GM06990 (cell line): ENCODE results near the gene LIMD2.

Source experiments
- DNase-seq: peaks from one replicate; pipeline ENCODE4 v3.0.0-alpha.2; 2011; ENCODE audit not compliant: insufficient read length; ENCODE audit errors: extremely low read depth
- H3K27me3 ChIP-seq: replicated peaks from 2 replicates; pipeline ENCODE4 v1.6.0; 2011; ENCODE audit warnings: low read length; ENCODE audit not compliant: control insufficient read depth, insufficient read depth
- H3K36me3 ChIP-seq: 2 replicates; pipeline ENCODE4 v1.5.1; 2011; ENCODE audit warnings: low read length; ENCODE audit not compliant: control insufficient read depth, insufficient read depth
- H3K4me3 ChIP-seq: replicated peaks from 2 replicates; pipeline ENCODE4 v1.5.1; 2011; ENCODE audit warnings: low read depth, mild to moderate bottlenecking, control low read depth, low read length
- CTCF ChIP-seq: IDR thresholded peaks from 2 replicates; pipeline ENCODE4 v1.5.1; 2011; ENCODE audit warnings: low read length, control low read depth, mild to moderate bottlenecking, inconsistent platforms; ENCODE audit not compliant: insufficient read depth, poor library complexity, severe bottlenecking

Gene LIMD2

GRCh38 chr17:63689479-63689878 is 10.4 kb downstream of the LIMD2 start:
- peaks cover 20% of the 10 kb centered on the region for H3K36me3 ChIP-seq
- no peak for DNase-seq
- no peak overlapping the region for H3K4me3 ChIP-seq
- no peaks in the 10 kb centered on the region for H3K27me3 ChIP-seq
- no peak for TF ChIP-seq CTCF

DNA sequence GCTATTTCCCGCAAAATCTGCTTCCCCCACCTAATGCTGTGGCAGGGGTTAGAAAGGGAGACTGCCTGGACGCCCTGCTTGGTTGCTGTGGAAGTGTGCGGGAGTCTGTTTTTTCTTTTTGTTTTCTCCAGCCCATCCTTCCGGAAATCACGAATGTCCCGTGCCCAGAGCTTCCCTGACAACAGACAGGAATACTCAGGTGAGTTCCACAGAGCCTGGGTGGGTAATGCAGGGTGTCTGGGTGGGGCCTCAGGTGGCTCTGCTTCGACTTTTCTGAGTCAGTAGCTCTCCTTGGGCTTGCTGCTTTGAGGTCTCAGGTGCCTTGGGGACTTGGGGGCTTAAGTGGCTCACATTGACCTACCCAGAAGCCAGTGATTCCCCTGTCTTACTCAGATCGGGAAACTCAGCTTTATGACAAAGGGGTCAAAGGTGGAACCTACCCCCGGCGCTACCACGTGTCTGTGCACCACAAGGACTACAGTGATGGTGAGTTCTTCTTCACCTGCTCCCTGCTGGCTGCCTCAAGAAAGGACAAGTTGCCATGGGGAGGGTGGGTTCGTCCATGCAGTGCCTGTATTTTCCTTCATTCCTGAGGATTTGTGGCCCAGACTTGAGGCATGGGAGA is 11.4 kb downstream of the LIMD2 start:
- Histone ChIP-seq H3K4me3 (no peak overlapping the region), H3K27me3 (no peaks in the 10 kb centered on the region), H3K36me3 (peaks cover 20% of the 10 kb centered on the region)
- peak; percentile 3 for TF ChIP-seq CTCF
- DNase-seq: no peak

- Histone ChIP-seq H3K27me3 (no peaks in the 10 kb centered on the region), H3K36me3 (peaks cover 22% of the 10 kb centered on the region), H3K4me3 (no peak overlapping the region)
- no peak for DNase-seq
- no peak for TF ChIP-seq CTCF
Observed at GRCh38 chr17:63686138-63686685, 13.7 kb downstream of the LIMD2 start.

DNA sequence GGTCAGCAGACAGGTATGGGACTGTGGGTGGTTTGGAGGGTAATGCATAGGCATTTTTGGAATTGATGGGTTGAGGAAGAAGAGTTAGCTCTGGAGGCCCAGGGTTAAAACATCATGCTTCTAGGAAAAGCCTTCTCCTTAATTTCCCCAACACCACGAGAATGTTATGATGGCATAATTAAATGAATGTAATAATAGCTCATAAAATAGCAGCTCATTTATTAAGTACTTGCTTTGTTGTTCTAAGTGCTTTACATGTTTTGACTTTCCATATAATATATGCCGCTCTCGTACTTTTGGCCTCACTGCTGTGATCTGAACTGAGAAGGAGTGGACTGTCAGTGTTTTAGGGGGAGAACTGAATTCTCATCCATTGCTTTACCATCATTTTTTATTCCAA is 14.3 kb downstream of the LIMD2 start:
- Histone ChIP-seq H3K4me3 (no peak overlapping the region), H3K36me3 (peaks cover 18% of the 10 kb centered on the region), H3K27me3 (no peaks in the 10 kb centered on the region)
- no peak for TF ChIP-seq CTCF
- no peak for DNase-seq

DNA sequence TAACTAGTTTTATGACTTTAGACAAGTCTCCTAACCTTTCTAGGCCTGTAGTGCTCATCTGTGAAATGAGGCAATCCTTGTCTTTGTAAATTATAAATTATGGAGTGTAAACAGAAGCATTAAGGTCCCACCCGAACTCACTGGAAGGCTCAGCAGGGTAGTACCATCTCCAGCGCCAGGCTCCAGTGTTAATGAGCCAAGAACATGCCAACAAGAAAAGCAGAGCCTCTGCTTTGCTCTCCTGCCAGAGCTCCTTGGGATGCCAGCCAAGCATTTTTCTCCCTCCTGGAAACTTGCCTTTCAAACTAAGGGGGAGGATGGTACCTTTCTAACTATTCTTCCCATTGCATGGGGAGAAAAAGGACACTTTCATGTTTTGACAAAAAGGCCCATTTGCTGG is 14.9 kb downstream of the LIMD2 start:
- Histone ChIP-seq H3K27me3 (no peaks in the 10 kb centered on the region), H3K36me3 (peaks cover 15% of the 10 kb centered on the region), H3K4me3 (no peak overlapping the region)
- no peak for DNase-seq
- no peak for TF ChIP-seq CTCF

GRCh38 chr17:63682981-63683380 is 16.9 kb downstream of the LIMD2 start:
- no peak for DNase-seq
- TF ChIP-seq CTCF: no peak
- Histone ChIP-seq H3K27me3 (no peaks in the 10 kb centered on the region), H3K4me3 (no peak overlapping the region), H3K36me3 (peaks cover 12% of the 10 kb centered on the region)
